Retinal pigment epithelial cell (primary cell): ENCODE results near the gene ATP10A.
"Not testable (repeated sequence)": the region's sequence is repeated elsewhere in the genome, so short reads cannot be mapped to it uniquely, and the experiment has no call there.

Source experiments
- DNase-seq: peaks from one replicate; pipeline ENCODE4 v3.0.0-alpha.2; 2010; ENCODE audit warnings: low read depth
- H3K4me3 ChIP-seq: 2 replicates; pipeline ENCODE4 v1.5.1; 2011; ENCODE audit warnings: mild to moderate bottlenecking, low read length, control low read depth, moderate library complexity
- TF ChIP-seq, protein P1 (sequence below): conservative IDR thresholded peaks from 2 replicates; pipeline ENCODE4 v1.5.1; 2011; ENCODE audit warnings: low read depth, low read length, control low read depth, inconsistent platforms

Gene ATP10A

DNA sequence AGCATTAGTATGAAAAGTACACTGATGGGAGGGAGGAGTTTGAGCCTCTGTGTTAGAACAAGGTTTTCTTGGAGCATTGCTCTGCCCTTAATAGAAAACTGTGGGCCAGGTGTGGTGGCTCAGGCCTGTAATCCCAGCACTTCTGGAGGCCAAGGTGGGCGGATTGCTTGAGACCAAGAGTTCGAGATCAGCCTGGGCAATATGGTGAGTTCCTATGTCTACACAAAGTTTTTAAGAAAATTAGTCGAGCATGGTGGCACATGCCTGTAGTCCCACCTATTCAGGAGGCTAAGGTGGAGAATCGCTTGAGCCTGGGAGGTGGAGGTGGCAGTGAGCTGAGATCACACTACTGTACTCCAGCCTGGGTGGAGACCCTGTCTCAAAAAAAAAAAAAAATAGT is 103.7 kb downstream of the ATP10A start:
- H3K4me3 ChIP-seq = no peak overlapping the region
- TF ChIP-seq, protein P1, sequence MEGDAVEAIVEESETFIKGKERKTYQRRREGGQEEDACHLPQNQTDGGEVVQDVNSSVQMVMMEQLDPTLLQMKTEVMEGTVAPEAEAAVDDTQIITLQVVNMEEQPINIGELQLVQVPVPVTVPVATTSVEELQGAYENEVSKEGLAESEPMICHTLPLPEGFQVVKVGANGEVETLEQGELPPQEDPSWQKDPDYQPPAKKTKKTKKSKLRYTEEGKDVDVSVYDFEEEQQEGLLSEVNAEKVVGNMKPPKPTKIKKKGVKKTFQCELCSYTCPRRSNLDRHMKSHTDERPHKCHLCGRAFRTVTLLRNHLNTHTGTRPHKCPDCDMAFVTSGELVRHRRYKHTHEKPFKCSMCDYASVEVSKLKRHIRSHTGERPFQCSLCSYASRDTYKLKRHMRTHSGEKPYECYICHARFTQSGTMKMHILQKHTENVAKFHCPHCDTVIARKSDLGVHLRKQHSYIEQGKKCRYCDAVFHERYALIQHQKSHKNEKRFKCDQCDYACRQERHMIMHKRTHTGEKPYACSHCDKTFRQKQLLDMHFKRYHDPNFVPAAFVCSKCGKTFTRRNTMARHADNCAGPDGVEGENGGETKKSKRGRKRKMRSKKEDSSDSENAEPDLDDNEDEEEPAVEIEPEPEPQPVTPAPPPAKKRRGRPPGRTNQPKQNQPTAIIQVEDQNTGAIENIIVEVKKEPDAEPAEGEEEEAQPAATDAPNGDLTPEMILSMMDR = no peak
- no peak for DNase-seq

DNA sequence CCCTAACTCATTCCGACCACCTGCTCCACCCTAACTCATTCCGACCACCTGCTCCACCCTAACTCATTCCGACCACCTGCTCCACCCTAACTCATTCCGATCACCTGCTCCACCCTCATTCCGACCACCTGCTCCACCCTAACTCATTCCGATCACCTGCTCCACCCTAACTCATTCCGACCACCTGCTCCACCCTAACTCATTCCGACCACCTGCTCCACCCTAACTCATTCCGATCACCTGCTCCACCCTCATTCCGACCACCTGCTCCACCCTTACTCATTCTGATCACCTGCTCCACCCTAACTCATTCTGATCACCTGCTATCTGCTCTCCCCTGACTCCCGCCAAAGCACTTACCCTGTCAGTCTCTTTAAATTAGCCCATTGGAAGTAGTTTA is 104.5 kb downstream of the ATP10A start:
- not testable (repeated sequence) for H3K4me3 ChIP-seq, DNase-seq

DNA sequence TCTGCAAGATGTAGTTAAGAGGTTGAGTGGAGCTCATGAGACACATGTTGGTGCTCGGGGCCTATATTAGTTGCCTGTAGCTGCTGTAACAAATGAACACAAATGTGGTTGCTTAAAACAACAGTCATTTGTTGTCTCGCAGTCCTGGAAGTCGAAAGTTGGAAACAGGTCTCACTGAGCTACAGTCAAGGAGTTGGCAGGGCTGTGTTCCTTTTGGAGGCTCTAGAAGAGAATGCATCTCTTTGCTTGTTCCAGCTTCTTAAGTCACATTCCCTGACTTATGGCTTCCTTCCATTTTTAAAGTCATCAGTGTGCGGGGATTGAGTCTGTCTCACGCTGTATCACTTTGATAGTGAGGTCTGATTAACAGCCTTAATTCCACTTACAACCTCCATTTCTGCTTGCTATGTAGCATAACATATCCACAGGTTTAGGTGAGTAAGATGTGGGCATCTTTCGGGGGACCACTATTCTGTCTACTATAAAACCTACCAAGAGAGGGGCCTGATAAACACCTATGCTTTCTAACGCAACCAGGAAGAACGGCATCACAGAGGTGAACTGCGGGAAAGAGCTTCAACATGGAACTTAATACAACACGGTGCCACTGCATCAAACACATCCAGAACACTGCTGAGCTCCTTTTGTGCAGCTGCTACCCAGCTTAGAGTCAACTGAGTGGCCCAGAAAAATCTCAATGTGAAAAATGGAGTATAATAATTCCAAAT is 119.4 kb downstream of the ATP10A start:
- TF ChIP-seq, protein P1 = no peak
- no peak for DNase-seq
- no peak overlapping the region for H3K4me3 ChIP-seq

DNA sequence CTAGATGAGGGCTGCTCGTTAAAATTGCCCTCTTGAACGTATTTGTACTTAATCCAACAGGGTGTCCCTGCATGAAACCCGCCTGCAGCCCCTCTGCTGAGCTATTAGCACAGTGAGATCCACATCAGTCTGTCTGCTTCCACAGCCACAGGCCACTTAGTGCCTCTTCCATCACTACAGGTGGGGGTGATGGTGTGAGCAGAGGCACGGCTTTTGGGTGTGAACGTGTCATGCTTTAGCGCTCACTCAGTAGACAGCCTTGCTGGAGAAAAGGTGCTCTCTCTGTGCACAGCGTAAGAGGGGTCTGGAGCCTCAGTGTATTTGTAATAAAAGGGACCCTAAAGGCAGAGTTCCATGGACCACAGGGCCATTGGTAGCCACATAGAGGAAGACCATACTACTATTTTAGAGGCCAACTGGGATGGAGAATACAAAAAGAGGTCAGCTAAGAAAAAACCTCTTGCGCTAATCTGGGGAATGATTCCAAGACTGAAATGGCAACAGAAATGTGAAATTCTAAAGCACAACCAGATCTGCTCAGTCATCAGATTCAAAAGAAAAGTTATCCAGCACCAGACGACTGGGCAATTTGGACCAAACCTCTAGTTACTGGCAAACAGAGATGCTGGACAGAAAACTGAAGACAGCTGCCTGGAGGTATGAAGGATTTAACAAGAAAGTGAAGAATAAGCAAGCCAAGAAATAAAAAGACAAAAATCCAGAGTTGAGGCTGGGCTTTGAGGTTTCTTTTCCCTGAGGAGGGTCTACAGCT is 120.2 kb downstream of the ATP10A start:
- no peak overlapping the region for H3K4me3 ChIP-seq
- no peak for DNase-seq
- TF ChIP-seq, protein P1 = no peak

DNA sequence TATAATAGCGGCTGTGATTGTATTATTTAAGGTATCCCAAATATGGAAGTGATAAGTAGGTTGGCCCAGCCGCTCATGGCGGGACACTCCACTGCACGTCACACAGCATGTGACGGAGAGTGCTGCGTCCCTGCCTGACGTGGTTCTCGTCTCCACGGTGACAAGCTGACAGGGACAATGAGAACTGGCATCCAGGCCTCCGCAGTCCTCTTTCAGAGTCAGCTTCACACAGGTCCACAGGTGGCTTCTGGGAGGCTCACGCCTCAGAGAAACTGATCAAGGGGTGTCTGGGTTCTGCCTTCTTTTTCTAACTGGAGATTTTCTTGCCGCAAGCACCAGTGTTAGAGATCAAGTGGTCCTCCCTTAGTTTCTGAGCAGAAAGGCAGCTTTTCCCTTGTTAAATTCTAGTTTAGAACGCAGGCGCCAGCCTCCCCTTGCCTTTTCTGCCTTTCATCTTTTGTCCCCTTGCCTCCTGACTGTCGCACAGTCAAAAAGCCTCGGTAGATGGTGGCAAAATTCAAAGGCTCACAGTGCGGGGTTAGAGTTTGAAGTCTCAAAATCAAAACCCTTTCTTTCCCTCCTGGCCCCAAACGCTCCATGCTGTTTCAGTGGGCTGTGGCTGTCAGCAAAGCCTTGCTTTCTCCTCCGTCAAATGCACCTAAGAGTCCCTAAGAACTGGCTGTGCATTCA is 120.9 kb downstream of the ATP10A start:
- no peak for DNase-seq
- H3K4me3 ChIP-seq = no peak overlapping the region
- TF ChIP-seq, protein P1 = no peak

DNA sequence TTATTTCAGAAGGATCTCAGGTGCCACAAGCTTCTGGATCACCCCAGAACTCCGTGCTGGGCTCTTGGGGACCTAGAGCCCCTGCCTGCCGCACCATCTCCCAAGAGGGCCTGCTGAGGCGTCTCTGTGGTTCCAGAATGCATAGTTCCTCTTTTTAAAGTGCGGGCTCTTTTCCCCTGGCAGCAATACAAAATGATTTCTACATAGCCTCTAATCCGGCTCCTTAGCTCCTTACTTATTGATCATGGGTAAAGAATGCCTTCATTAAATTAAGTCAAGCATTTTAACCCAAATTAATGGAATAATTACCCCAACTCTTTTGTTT is 121.9 kb downstream of the ATP10A start:
- TF ChIP-seq, protein P1 = no peak
- no peak for DNase-seq
- H3K4me3 ChIP-seq = no peak overlapping the region

DNA sequence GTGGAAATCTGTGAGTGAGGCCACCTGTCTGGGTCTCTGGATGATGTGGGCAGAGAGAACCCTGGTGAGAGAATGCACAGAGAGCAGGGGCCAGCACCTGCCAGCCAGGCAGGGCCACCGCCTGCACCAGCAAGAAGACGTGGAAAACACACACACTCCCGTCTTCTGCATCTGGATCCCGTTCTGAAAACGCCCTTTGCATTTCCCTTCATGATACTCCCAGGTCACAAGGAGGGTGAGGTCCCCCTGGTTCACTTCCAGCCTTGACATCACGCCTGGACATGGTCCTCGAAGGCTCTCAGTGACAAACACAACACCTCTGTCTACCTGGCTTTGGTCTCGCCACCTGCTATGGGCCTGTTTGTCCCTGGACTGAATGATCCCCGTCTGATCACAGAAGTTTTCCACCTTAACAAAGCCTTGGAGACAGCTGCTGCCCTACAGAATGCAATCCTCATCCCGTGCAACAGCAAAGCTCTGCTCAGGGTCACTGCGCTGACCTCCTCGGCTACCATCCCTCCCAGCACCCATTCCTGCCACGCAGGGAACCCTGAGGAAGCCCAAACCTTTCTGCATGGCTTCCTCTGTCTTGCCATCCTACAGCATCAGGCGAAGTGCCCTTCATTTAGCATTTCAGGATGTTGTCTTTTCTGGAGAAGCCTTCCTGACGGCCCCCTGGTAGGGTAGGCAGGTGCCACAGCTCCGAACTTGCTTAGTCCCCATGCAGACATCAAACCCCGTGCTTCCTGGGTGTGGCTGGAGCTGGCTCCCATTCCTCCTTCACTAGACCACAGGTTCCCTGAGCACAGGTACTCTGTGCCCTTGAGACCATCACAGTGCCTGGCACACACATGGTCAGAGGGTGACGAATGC is 122.5 kb downstream of the ATP10A start:
- TF ChIP-seq, protein P1 = no peak
- H3K4me3 ChIP-seq = no peak overlapping the region
- no peak for DNase-seq
